ENCODE measurements around the gene TMEM256.

The TMEM256 gene

DNA sequence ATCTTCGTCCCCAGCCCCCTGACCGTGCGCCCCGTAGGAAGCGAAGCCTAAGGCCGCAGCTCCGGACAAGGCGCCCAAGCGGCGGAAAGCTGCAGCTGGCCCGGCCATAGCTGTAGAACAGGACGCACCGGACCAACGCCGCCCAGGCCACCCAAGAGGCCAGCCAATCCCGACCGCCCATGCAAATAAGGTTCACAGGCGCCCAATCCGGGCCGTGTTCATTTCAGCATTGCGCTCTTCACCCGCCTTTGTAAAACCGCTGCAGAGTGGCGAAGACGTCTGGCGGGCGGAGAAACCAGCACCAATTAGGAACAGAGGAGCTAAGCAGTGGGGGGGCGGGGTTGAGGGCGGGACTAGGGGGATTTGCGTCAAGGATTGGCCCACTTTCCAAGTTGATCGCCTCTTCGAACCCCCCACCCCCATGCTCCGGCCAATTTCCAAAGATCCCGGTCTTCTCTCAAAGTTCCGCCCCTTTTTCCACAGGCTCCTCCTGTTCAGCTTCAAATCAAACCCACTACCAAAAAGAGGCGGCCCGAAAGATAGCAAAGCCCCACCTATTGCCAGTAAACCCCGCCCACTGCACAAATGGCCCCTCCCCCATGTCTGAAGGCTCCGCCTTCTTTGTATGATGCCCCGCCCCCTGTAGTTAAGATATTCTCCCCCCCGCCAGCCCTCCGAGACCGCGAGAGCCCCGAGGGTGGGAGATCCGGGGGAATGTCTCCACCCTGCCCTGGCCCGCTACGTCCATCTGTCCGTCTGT, at the start of gene TMEM256:
TSS of gene TMEM256 (minus strand) at position 121 of the 760 bp plus-strand sequence. CDS start at position 108, 13 bp downstream.
- peak; percentile 94 for ATAC-seq
- peak within 1 kb of the TSS; percentile 94 to 97 for H3K27ac Mint-ChIP-seq
- H3K4me3 Mint-ChIP-seq: peak within 1 kb of the TSS; percentile 89 to 99

DNA sequence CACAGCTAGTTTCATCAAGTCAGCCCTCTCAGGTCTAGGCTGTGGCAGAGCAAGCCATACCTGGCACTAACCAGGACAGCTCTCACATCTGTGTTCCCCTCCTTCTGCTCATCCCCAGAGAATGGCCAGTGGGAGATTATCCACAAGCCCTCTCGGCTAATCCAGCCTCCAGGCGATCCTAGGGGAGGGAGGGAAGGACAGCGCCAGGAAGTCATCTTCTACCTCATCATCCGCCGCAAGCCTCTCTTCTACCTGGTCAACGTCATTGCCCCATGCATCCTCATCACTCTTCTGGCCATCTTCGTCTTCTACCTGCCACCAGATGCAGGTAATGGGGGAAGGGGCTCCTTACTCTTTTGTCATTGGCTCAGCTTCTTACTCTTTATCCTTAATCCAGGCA, 44.6 kb upstream of the TMEM256 start:
- ATAC-seq: no peak
- Mint-ChIP-seq H3K4me3 (no peak overlapping the region), H3K9me3 (no peaks in the 10 kb centered on the region), H3K4me1 (peaks cover 32% of the 10 kb centered on the region), H3K27ac (no peak overlapping the region), H3K27me3 (peaks cover 41% of the 10 kb centered on the region)
- no peak for DNase-seq

More for the DNA sequence above, at the start of gene TMEM256:
- peaks cover 31% of the 10 kb centered on the region for H3K4me1 Mint-ChIP-seq
- H3K9me3 Mint-ChIP-seq: no peaks in the 10 kb centered on the region
- peaks cover 10% of the 10 kb centered on the region for H3K27me3 Mint-ChIP-seq
- peak; percentile 91 to 96 for DNase-seq

DNA sequence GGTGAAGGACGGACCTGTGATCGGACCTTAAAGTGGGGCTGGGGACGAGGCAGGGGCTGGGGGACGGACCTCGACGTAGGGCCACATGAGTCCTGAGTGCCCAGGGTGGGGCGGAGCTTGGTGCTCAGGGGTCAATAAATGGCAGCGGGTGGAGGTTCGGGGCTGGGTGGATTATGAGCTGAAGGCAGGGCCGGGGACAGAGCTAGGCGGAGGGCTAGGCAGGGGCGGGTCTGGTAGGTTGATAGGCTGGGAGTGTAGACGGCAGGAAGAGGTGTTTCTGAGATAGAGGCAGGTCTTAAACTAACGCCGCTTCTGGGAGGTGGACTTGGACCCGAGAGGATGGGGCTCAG, 41.7 kb upstream of the TMEM256 start:
- DNase-seq: peak; percentile 31 to 45
- Mint-ChIP-seq H3K27me3 (peaks cover 66% of the 10 kb centered on the region), H3K4me1 (peaks cover 39% of the 10 kb centered on the region), H3K9me3 (no peaks in the 10 kb centered on the region), H3K27ac (peak overlapping the region; percentile 10 to 72), H3K4me3 (peak overlapping the region; percentile 83 to 91)
- peak; percentile 85 for ATAC-seq

DNA sequence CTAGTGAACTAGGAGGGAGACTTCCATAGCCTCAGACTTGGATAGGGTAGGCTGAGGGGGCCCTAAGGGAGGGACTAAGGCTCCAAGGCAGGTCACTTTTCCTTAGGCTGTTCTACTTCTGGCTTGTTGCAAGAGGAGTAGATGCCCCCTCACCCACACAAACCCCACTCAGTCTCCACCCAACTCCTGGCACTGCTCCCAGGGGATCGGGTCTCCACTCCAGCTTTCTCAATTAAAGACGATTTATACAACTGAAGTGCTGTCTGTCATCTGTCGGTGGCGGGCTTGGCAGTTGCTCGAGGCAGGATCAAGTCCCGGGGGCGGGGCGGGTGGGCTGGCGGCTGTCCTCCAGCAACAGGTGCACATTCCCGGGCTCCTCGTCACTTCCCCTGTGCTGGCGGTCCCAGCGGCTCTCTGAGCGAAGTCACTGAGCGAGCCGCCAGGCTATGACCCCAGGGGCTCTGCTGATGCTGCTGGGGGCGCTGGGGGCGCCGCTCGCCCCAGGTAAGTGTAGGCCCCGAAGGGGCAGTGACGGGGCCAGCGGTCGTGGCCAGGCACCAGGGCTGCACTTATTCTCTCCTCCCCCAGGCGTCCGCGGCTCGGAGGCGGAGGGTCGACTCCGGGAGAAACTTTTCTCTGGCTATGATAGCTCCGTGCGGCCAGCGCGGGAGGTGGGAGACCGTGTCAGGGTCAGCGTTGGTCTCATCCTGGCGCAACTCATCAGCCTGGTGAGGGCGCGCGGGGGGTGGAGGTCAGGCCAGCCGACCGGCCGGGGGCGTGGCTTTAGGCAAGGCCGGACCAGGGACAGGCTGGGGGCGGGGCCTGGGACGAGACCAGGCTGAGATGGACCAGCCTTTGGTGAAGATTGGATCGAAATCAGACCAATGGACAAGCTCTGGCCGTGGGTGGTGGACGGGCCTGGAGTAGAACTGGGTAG, 41.1 kb upstream of the TMEM256 start, which contains the start of gene CHRNB1:
TSS of gene CHRNB1 (plus strand) at position 380 of the 937 bp plus-strand sequence. CDS start at position 447, 67 bp downstream.
- Mint-ChIP-seq H3K27ac (peak within 1 kb of the TSS; percentile 10 to 74), H3K4me3 (peak within 1 kb of the TSS; percentile 83 to 91), H3K4me1 (peaks cover 46% of the 10 kb centered on the region), H3K9me3 (no peaks in the 10 kb centered on the region), H3K27me3 (peaks cover 72% of the 10 kb centered on the region)
- ATAC-seq (peak; percentile 36), DNase-seq (peak in 1 of 2 donors; percentile 28)

DNA sequence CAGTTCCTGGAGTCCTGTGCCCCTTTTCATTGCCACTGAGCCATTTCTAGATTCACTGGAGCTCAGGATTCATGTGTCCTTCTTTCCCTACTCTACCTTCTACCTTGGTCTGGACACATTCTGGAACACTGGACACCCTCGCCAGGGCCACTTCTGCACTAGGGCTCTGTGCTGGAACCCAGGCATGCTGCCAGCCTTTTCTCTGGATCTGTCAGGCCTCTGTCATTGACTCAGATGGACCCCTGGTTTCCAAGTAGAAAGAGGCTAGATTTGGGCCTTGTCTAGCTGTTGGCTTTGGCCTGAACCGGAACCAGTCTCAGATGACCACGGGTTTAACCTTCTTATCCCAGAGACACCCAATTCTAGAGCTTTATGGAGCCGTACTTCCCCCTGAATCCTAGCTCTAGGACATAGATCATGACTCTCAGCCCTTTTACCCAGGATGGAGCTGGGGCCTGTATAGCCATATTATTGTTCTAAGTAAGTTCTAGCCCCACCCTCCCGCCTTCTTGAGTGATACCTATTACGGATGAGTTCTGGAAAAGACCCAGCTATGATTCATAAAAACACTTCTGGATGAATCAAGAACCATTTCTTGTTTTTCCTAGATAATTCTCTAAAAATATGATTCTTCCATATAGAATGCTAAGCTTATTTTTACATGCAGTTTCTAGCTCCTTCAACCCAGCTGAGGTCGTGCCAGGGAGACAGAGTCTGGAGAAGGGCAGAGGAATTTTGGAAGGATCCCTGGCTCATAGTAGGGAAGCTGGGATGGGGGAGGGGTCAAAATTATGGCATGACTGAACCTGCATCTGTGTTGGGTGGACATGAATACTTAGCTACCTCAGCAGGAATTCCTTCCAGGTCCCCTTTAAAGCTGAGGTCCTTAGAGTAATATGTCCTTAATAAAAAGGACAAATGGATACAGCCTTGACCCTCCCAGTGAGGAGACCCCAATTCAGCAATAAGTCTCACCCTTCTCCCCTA, 39.9 kb upstream of the TMEM256 start:
- no peak overlapping the region for H3K4me3 Mint-ChIP-seq
- H3K27ac Mint-ChIP-seq: no peak overlapping the region
- peaks cover 80% of the 10 kb centered on the region for H3K27me3 Mint-ChIP-seq
- ATAC-seq (no peak), DNase-seq (no peak)
- H3K9me3 Mint-ChIP-seq: no peaks in the 10 kb centered on the region
- H3K4me1 Mint-ChIP-seq: peaks cover 54% of the 10 kb centered on the region

DNA sequence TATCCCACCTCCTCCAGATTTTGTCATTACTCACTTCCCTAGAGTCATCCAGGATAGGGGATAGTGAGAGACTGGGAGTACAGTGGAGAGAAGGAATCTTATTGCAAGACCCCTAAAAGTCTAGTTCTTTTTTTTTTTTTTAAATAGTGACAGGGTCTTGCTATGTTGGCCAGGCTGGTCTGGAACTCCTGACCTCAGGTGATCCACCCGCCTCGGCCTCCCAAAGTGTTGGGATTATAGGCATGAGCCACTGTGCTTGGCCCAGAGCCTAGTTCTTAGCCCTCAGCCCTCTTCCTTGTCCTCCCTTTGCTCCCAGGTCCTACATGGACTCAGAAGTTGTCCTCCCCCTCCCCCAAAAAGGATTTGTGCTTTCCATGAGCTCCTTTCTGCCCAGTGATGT, 38.2 kb upstream of the TMEM256 start:
- H3K27me3 Mint-ChIP-seq: peaks cover 81% of the 10 kb centered on the region
- H3K4me1 Mint-ChIP-seq: peaks cover 65% of the 10 kb centered on the region
- H3K9me3 Mint-ChIP-seq: no peaks in the 10 kb centered on the region

DNA sequence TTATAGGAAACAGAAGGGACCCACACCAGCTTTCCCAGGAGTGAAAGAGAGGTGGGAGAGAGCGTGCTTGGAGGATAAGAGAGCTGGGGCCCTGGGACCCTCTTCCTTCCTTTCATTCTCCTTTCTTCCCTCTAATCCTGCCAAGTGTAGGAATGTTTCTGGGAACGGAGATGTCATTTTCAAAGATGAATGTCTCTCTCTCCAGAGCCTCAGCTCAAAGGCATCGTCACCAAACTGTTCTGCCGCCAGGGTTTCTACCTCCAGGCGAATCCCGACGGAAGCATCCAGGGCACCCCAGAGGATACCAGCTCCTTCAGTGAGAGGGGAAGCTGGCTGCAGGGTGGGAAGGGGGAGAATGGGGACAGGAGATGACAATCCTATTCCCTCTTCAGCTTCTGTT, 37.4 kb upstream of the TMEM256 start:
- peaks cover 65% of the 10 kb centered on the region for H3K4me1 Mint-ChIP-seq
- peaks cover 72% of the 10 kb centered on the region for H3K27me3 Mint-ChIP-seq
- no peak for DNase-seq
- ATAC-seq: no peak
- H3K4me3 Mint-ChIP-seq: no peak overlapping the region
- no peaks in the 10 kb centered on the region for H3K9me3 Mint-ChIP-seq
- H3K27ac Mint-ChIP-seq: no peak overlapping the region

More for the DNA sequence above, 38.2 kb upstream of the TMEM256 start:
- no peak overlapping the region for H3K4me3 Mint-ChIP-seq
- ATAC-seq (no peak), DNase-seq (no peak)
- H3K27ac Mint-ChIP-seq: peak overlapping the region in 1 of 2 donors; percentile 55

DNA sequence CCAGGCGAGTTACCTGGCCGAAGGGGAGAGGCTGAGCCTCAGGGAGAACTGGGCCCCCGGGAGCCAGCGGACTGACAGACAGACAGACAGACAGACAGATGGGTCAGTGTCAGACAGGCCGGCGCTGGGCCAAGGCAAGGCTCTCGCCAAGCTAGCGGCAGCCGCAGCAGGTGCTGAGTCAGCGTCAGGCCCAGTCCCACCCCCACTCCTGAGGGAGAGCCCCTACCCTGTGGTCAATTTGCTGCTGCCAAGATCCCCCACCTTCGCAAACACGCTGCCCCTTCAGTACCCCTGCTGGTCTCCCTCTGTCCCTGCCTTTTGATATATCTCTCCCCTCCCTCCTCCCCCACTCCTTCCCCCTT, 36.9 kb upstream of the TMEM256 start:
- Mint-ChIP-seq H3K9me3 (no peaks in the 10 kb centered on the region), H3K27me3 (peaks cover 68% of the 10 kb centered on the region), H3K27ac (peak overlapping the region in 1 of 2 donors; percentile 92), H3K4me1 (peaks cover 65% of the 10 kb centered on the region), H3K4me3 (peak overlapping the region; percentile 94 to 99)
- ATAC-seq: no peak
- DNase-seq: peak in 1 of 2 donors; percentile 39

DNA sequence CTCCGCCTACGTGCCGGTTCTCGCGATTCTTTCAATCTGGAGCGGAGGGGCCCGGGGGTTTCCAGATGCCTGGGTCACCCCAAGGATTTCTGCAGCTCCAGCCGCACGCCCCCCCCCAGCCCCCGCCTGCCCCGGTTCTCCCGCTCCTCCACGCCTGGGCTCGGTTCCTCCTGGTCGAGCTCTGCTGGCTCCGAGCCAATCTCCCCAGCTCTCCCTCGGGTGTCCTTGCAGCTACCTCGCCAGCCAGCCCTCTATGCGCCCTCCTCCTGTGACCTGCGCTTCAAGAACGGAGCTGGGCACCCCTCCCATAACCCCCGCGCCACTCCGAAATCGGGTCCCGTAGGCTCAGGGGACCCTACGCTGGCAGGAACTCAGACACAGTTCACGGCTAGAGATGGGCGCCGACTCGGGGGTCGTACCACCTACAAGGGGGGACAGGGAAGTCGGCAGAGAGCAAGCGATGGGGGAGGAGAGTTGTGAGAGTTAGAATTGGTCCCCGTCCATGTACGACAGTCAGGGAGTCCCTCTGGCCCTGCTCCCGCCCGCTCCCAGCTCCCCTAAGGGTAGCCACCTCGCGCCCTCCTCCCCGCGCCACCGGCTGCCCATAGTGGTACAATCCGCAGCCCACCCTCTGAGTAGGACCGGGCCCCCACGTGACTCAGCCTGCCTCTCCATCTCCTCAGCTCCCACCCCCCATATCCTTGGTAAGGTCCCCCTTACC, 36.4 kb upstream of the TMEM256 start:
- Mint-ChIP-seq H3K9me3 (no peaks in the 10 kb centered on the region), H3K27ac (peak overlapping the region; percentile 24 to 92), H3K27me3 (peaks cover 62% of the 10 kb centered on the region), H3K4me1 (peaks cover 60% of the 10 kb centered on the region), H3K4me3 (peak overlapping the region; percentile 94 to 99)
- ATAC-seq (no peak), DNase-seq (peak; percentile 47 to 50)

DNA sequence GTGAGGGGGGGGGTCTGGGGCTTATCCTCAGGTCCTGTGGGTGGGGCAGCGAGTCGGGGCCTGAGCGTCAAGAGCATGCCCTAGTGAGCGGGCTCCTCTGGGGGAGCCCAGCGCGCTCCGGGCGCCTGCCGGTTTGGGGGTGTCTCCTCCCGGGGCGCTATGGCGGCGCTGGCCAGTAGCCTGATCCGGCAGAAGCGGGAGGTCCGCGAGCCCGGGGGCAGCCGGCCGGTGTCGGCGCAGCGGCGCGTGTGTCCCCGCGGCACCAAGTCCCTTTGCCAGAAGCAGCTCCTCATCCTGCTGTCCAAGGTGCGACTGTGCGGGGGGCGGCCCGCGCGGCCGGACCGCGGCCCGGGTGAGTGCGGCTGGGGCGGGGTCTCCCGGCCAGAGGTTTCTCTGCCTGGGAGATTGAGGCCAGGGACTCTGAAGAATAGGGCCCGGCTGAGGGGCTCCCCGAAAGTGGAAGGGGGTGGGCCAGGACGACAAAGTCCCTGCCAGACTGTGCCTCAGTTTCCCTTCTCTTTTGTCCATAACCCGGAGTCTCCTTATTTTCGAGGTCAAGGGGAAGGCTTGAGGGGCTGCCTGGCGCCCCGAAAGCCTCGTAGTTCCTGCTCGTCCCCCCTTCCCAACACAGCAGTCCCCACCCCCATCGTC, 35.7 kb upstream of the TMEM256 start, which contains the start of gene FGF11:
TSS of gene FGF11 (plus strand) at position 51 of the 651 bp plus-strand sequence. CDS start at position 160, 109 bp downstream.
- Mint-ChIP-seq H3K4me1 (peaks cover 59% of the 10 kb centered on the region), H3K27me3 (peaks cover 56% of the 10 kb centered on the region), H3K4me3 (peak within 1 kb of the TSS; percentile 94 to 99), H3K27ac (peak within 1 kb of the TSS; percentile 24 to 92), H3K9me3 (no peaks in the 10 kb centered on the region)
- ATAC-seq (no peak), DNase-seq (peak in 1 of 2 donors; percentile 29)

DNA sequence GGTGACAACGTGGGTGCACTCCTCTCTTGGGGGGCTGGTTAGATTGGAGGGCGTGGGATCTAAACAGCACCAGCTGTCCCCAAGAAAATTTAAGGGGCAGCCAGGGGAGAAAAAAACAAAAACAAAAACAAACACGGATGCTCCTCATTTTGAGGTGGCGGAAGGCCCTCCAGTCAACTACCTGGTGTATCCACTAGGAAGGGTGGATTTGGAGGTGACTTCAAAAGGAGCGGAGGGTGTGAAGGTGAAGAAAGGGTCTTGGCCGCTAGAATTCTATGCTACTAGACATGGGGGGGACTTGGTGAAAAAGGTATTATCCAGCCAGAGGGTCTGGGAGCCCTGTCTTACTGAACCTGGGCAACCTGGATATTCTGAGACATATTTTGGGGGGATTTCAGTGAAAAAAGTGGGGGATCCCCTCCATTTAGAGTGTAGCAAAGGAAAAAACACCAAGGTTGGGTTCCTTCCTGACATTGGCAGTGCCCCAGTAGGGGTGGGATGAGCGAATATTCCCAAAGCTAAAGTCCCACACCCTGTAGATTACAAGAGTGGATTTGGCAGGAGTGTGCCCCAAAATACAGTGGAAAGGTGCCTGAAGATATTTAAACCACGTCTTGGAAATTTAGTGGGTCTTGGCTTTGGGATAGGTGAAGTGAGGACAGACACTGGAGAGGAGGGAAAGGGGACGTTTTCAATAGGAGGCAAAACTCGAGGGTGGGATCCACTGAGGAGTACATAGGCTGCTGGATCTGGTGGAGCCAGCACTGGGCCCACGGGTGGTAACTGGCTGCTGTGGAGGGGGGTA, 35.0 kb upstream of the TMEM256 start:
- Mint-ChIP-seq H3K9me3 (no peaks in the 10 kb centered on the region), H3K4me1 (peaks cover 57% of the 10 kb centered on the region), H3K27ac (no peak overlapping the region), H3K4me3 (peak overlapping the region; percentile 87 to 99), H3K27me3 (peaks cover 50% of the 10 kb centered on the region)
- DNase-seq: no peak
- ATAC-seq: no peak

DNA sequence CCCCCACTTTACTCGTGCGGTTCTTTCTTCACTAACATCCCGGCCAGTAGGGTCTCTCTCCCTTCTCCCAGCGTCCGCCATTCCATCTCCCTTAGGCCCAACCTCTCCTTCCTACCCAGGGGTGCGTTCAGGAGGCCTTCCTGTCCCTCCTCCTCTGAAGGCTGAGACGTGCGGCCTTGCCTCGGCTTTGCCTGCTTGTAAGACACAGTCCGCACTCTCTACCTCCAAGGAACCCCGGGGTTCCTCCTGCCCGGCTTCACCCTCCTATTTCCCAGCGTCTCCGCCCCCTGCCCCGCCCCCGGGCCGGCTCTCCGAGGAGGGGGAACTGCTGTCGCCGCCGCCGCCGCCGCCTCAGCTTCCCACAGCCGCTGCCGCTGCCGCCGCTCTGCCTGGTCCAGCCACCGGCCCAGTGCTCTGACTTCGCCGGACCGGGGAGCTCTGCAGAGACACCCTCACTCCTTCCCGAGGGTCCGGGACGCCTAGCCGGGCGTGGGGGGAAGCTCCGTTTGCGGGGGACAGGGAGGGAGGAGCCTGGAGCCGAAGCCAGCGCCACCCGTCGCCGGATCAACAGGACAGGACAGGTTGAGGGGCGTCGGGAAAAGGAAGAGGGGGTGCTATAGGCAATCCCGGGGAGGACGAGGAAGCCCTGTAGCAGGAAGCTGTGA, 34.2 kb upstream of the TMEM256 start:
- DNase-seq: peak; percentile 55 to 59
- H3K27me3 Mint-ChIP-seq: peaks cover 43% of the 10 kb centered on the region

More for the DNA sequence above, 34.2 kb upstream of the TMEM256 start:
- peak overlapping the region; percentile 87 to 99 for H3K4me3 Mint-ChIP-seq
- H3K27ac Mint-ChIP-seq: no peak overlapping the region
- no peaks in the 10 kb centered on the region for H3K9me3 Mint-ChIP-seq
- H3K4me1 Mint-ChIP-seq: peaks cover 57% of the 10 kb centered on the region
- ATAC-seq: no peak
